GM21526 (cell line): ENCODE data around the gene TRMT112.

Experiments used
- ATAC-seq: cut with Tn5 transposase; IDR thresholded peaks from one replicate; pipeline ENCODE4 v1.9.1; 2021; ENCODE audit warnings: moderate library complexity; ENCODE audit not compliant: unreplicated experiment, low FRiP score

Gene TRMT112

DNA sequence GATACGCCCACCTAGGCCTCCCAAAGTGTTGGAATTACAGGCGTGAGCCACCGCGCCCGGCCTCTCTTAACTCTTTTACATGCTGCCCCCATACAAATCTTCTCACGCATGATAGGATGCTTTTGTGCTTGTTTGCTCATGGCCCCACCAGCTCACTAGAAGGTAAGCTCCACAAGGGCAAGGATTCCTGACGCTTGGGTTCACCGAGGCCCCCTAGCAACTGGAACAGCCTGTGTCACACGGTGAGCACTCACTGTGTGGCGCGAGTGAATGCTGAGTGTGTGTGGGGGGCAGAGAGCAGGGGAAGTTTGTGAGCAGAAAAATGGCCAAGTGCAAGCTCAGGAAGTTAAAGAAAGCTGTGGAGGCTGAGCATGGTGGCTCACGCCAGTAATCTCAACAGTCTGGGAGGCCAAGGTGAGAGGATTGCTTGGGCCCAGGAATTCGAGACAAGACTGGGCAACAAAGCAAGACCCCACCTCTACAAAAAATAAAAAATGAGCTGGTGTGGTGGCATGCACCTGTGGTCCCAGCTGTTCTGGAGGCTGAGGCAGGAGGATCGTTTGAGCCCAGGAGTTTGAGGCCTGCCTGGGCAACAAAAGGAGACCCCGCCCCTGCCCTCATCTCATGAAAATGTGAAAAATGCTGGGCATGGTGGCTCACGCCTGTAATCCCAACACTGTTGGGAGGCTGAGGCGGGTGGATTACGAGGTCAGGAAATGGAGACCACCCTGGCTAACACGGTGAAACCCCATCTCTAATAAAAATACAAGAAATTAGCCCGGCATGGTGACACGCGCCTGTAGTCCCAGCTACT, 35.2 kb downstream of the TRMT112 start:
- no peak for ATAC-seq

- ATAC-seq, result no peak
Measured at GRCh38 chr11:64278576-64279190, 38.7 kb downstream of the TRMT112 start.

DNA sequence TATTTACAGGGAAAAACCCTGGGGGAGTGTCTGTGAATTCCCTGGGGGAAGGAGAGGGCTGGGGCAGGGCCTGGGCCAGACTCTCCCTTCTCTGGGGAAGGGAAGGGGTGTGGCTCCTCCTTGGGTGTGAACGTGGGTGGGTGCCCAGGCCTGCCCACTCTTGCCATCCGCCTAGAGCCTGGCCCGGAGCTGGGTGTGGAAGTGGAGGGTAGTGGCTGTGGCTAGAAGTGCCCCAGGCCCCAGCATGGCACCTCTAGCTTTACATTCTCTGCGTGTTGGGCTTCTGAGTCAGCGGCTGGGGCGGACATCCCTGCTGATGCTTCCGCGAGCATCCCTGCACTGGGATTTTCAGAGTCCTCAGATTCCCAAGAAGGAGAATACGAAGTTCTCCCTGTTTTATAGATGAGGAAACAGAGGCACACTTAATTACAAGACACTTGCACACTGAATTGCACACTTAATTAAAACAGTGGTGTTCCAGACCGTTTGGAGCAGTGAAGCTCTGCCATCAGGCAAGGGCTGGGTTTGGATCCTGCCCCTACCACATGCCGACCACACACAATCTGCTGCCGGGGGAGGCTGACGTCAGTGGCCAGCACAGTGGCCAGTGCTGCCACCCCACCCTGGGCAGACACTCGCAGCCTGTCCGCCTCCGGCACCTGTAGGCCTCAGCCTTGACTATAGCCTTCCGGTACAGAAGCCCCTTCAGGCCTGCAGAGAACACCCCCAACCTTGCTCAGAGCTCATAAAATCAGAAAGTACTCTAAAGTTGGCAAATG, 40.5 kb downstream of the TRMT112 start:
- no peak for ATAC-seq

DNA sequence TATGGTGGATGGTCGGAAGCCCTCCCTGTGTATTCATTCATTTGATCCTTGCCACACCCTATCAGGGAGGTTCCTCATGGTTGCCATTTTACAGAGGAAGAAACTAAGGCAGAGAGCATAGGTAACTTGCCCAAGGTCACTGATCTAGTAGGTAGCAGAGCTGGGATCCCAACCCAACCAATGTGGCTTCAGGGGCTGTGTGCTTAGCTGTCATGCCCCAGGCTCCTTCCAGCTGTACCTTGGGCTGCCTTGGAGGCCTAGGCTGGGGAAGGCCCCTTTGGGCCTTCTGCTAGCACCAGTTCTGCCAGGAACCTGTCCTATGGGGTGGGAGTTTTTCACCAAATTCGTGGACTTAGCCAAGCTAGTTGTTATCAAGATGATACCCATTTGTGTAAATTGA, 41.5 kb downstream of the TRMT112 start:
- ATAC-seq, result no peak

GRCh38 chr11:64275031-64275800, 42.1 kb downstream of the TRMT112 start:
- no peak for ATAC-seq

DNA sequence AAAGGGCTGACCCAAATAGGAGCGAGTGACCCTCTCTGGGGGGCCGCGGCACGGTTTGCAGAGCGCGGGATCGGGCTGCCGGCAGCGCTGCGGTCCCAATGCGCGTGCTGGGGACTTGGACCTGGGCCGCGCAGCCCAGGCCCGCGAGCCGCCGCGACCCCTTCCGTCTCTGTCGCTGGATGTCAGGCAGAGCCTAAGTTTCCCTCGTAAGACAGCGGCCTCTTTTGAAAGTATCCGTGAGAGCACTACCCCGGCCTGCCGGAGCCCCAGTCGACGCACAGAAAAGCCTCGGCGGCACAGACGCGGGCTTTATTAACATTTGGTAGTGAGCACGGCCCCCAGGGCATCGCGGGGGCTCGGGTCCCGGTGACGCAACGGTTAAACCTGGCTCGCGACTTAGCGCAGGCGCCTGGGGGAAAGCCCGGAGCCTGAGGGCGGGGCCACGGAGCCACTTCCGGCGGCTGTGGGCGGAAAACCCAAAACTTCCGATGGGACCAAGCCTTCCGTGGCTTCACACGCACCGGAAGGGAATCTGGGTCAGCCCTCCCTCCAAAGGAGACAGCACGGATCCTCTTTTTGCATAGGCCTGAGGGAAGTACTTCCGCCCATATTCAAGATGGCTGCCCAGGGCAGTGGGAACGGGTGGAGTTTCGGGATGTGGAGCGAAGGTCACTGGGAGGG, 47.7 kb downstream of the TRMT112 start:
- ATAC-seq, result peak; percentile 48

- ATAC-seq, result peak; percentile 17
Measured at GRCh38 chr11:64268893-64269539, 48.3 kb downstream of the TRMT112 start.

GRCh38 chr11:64268025-64268892, 49.1 kb downstream of the TRMT112 start:
- ATAC-seq, result no peak

- ATAC-seq, result no peak
Measured at GRCh38 chr11:64267207-64267945, 50.0 kb downstream of the TRMT112 start.
